Measurements from ENCODE around the gene DIRAS1. TPM values are rescaled to one million over a fixed set of nuclear protein-coding genes. Genes with fewer than 3 reads are reported as not detected.

Gene DIRAS1
- total and polyA plus RNA-seq, 2 donors (not counting 3 experiments of a cell fraction or from before 2014, with no cell fraction given): 0.09 to 0.17 TPM

GRCh38 chr19:2756921-2757881 is 36.0 kb upstream of the DIRAS1 start:
- no peak overlapping the region for H3K9ac ChIP-seq (replicated peaks; ENCODE audit: extremely low read depth, insufficient read depth, low read length)
- H3K36me3 ChIP-seq (ENCODE audit: control insufficient read depth in 2 of 2, extremely low read depth in 1 of 2, insufficient read depth in 2 of 2, low read length in 2 of 2): peaks cover 8 to 33% of the 10 kb centered on the region in 2 experiments
- DNase-seq (ENCODE audit: low read depth, low spot score): no peak
- no peaks in the 10 kb centered on the region for H3K9me3 ChIP-seq (replicated peaks; ENCODE audit: control insufficient read depth, insufficient read depth, low read length)
- dilution Hi-C loops (cut with MboI; ENCODE audit: extremely low pct_ligation_motif_present, low sequenced_read_pairs) (loop anchor here (10.0 kb wide), 1 partner anchor 62 kb away; no protein-coding TSS in a partner anchor), intact Hi-C loops (cut with micrococcal nuclease) (no loop called here)
- no peak overlapping the region for H3K27ac ChIP-seq (ENCODE audit: insufficient read depth, low read depth, low read length)
- TF ChIP-seq POLR2A (IDR thresholded peaks at IDR 0.05; ENCODE audit: low read depth, low read length): no peak
- no peak for TF ChIP-seq MYC (IDR thresholded peaks at IDR 0.05; ENCODE audit: low read depth, low read length)
- TF ChIP-seq FOS (IDR thresholded peaks at IDR 0.05; ENCODE audit: borderline replicate concordance, insufficient read depth, low read length): no peak
- no peak for TF ChIP-seq GATA2 (IDR thresholded peaks at IDR 0.05; ENCODE audit: insufficient read depth, insufficient read length, low read depth, low read length)
- no peak for TF ChIP-seq POLR2AphosphoS5 (IDR thresholded peaks at IDR 0.05; ENCODE audit: insufficient read depth, low read depth, low read length)
- no peak for TF ChIP-seq CTCF (IDR thresholded peaks at IDR 0.05; ENCODE audit: extremely low read depth in 1 of 2, insufficient read depth in 1 of 2, low read depth in 1 of 2, low read length in 2 of 2)
- no peak for TF ChIP-seq EZH2 (IDR thresholded peaks at IDR 0.05; ENCODE audit: borderline replicate concordance, low read depth, low read length, severe bottlenecking)
- TF ChIP-seq MAX (IDR thresholded peaks at IDR 0.05; ENCODE audit: insufficient read depth, insufficient read length): no peak
- TF ChIP-seq JUN (IDR thresholded peaks at IDR 0.05; ENCODE audit: borderline replicate concordance, insufficient read depth, insufficient read length, low read depth): no peak
- no peaks in the 10 kb centered on the region for H4K20me1 ChIP-seq (replicated peaks; ENCODE audit: control insufficient read depth, extremely low read depth, insufficient read depth, low read length)
- H3K4me1 ChIP-seq (ENCODE audit: control insufficient read depth, extremely low read depth, insufficient read depth, low read length): no peaks in the 10 kb centered on the region
- no TSS peak for BruUV-seq (replicated peaks)
- no peaks in the 10 kb centered on the region for H3K9me1 ChIP-seq (replicated peaks; ENCODE audit: control insufficient read depth, extremely low read depth, insufficient read depth, low read length)
- no peak overlapping the region for H3K4me3 ChIP-seq (replicated peaks in 1 of 3; ENCODE audit: insufficient read depth in 1 of 3, low read depth in 1 of 3, low read length in 3 of 3)
- FAIRE-seq: no peak
- H2AFZ ChIP-seq (ENCODE audit: low read depth, low read length): no peak overlapping the region
- no peaks in the 10 kb centered on the region for H3K79me2 ChIP-seq (ENCODE audit: control insufficient read depth, insufficient read depth, low read length)
- no peak overlapping the region for H3K4me2 ChIP-seq (ENCODE audit: insufficient read depth, low read length)
- no peaks in the 10 kb centered on the region for H3K27me3 ChIP-seq (ENCODE audit: control insufficient read depth in 2 of 2, insufficient read depth in 2 of 2, low read length in 2 of 2)
- POLR2A ChIA-PET: no interaction called here
- CTCF ChIA-PET: no interaction called here
